H9 (cell line): ENCODE measurements around the gene TMTC1. TPM values are rescaled to one million over a fixed set of nuclear protein-coding genes. Genes with fewer than 3 reads are reported as not detected.

Experiments
- DNase-seq: peaks from one replicate; pipeline ENCODE4 v3.0.0-alpha.2; 2017
- H2AFZ ChIP-seq: one replicate; pipeline ENCODE4 v1.6.1; 2013; ENCODE audit warnings: mild to moderate bottlenecking, low read length, control low read depth, moderate library complexity
- H2AK5ac ChIP-seq: 2 replicates; pipeline ENCODE4 v1.6.1; 2013; ENCODE audit warnings: low read length, control low read depth, mixed read lengths; ENCODE audit not compliant: insufficient read length
- H2BK120ac ChIP-seq: one replicate; pipeline ENCODE4 v1.6.1; 2013; ENCODE audit warnings: low read depth, mild to moderate bottlenecking, low read length, control low read depth, inconsistent platforms; ENCODE audit not compliant: poor library complexity, severe bottlenecking
- H2BK12ac ChIP-seq: 2 replicates; pipeline ENCODE4 v1.6.1; 2013; ENCODE audit warnings: low read length, control low read depth, mixed read lengths, low read depth; ENCODE audit not compliant: insufficient read length
- H2BK15ac ChIP-seq: 2 replicates; pipeline ENCODE4 v1.6.1; 2013; ENCODE audit warnings: low read depth, low read length, control low read depth
- H2BK20ac ChIP-seq: one replicate; pipeline ENCODE4 v1.6.1; 2013; ENCODE audit warnings: low read depth, mild to moderate bottlenecking, low read length, control low read depth, inconsistent platforms; ENCODE audit not compliant: poor library complexity, severe bottlenecking
- H2BK5ac ChIP-seq: 2 replicates; pipeline ENCODE4 v1.6.1; 2013; ENCODE audit warnings: low read length, control low read depth, mixed read lengths; ENCODE audit not compliant: insufficient read length
- H3K14ac ChIP-seq: 2 replicates; pipeline ENCODE4 v1.6.1; 2013; ENCODE audit warnings: low read length, control low read depth; ENCODE audit not compliant: insufficient read depth
- H3K18ac ChIP-seq: 2 replicates; pipeline ENCODE4 v1.6.1; 2013; ENCODE audit warnings: low read depth, mild to moderate bottlenecking, mixed read lengths, low read length, control low read depth; ENCODE audit not compliant: insufficient read length
- H3K23ac ChIP-seq: 2 replicates; pipeline ENCODE4 v1.6.1; 2013; ENCODE audit warnings: low read length, control low read depth, mixed read lengths, low read depth; ENCODE audit not compliant: insufficient read length
- H3K23me2 ChIP-seq: 2 replicates; pipeline ENCODE4 v1.6.1; 2013; ENCODE audit warnings: low read depth, mild to moderate bottlenecking, mixed read lengths, low read length, control low read depth; ENCODE audit not compliant: insufficient read length, poor library complexity, severe bottlenecking
- H3K27ac ChIP-seq: 2 replicates; pipeline ENCODE4 v1.5.1; 2013; ENCODE audit warnings: low read length, control low read depth, mixed read lengths, low read depth; ENCODE audit not compliant: insufficient read length
- H3K27me3 ChIP-seq: 2 replicates; pipeline ENCODE4 v1.6.1; 2013; ENCODE audit warnings: low read length, control low read depth, inconsistent platforms; ENCODE audit not compliant: insufficient read depth
- H3K4ac ChIP-seq: 2 replicates; pipeline ENCODE4 v1.6.1; 2013; ENCODE audit warnings: low read depth, mild to moderate bottlenecking, control low read depth, inconsistent platforms, low read length, moderate library complexity
- H3K4me1 ChIP-seq: 2 replicates; pipeline ENCODE4 v1.6.1; 2013; ENCODE audit warnings: low read length, control low read depth, inconsistent platforms; ENCODE audit not compliant: insufficient read depth
- H3K4me2 ChIP-seq: 2 replicates; pipeline ENCODE4 v1.6.1; 2013; ENCODE audit warnings: low read length, control low read depth, mixed read lengths; ENCODE audit not compliant: insufficient read length, insufficient read depth
- H3K56ac ChIP-seq: 2 replicates; pipeline ENCODE4 v1.6.1; 2013; ENCODE audit warnings: low read depth, mild to moderate bottlenecking, mixed read lengths, low read length, control low read depth; ENCODE audit not compliant: insufficient read length
- H3K79me1 ChIP-seq: 2 replicates; pipeline ENCODE4 v1.6.1; 2013; ENCODE audit warnings: low read depth, mild to moderate bottlenecking, moderate library complexity, low read length, control low read depth, inconsistent platforms; ENCODE audit not compliant: insufficient read depth, poor library complexity, severe bottlenecking
- H3K79me2 ChIP-seq: 2 replicates; pipeline ENCODE4 v1.6.1; 2013; ENCODE audit warnings: low read length, control low read depth, inconsistent platforms; ENCODE audit not compliant: insufficient read depth
- H3K9ac ChIP-seq: 2 replicates; pipeline ENCODE4 v1.6.1; 2013; ENCODE audit warnings: low read length, control low read depth, mixed read lengths; ENCODE audit not compliant: insufficient read length; ENCODE audit errors: extremely low read depth
- H3K9me3 ChIP-seq: one replicate; pipeline ENCODE4 v1.6.1; 2013; ENCODE audit warnings: low read depth, low read length, inconsistent platforms; ENCODE audit not compliant: control insufficient read depth
- H3T11ph ChIP-seq: one replicate; pipeline ENCODE4 v1.6.1; 2013; ENCODE audit warnings: mild to moderate bottlenecking, low read length, control low read depth, inconsistent platforms
- H4K20me1 ChIP-seq: one replicate; pipeline ENCODE4 v1.6.1; 2013; ENCODE audit not compliant: control insufficient read depth, insufficient read length, insufficient read depth
- H4K5ac ChIP-seq: 2 replicates; pipeline ENCODE4 v1.6.1; 2013; ENCODE audit warnings: low read depth, mild to moderate bottlenecking, mixed read lengths, low read length, control low read depth; ENCODE audit not compliant: insufficient read length
- H4K8ac ChIP-seq: replicated peaks from 2 replicates; pipeline ENCODE4 v1.6.1; 2013; ENCODE audit warnings: low read length, control low read depth, mixed read lengths, low read depth; ENCODE audit not compliant: insufficient read length
- H4K91ac ChIP-seq: 2 replicates; pipeline ENCODE4 v1.6.1; 2013; ENCODE audit warnings: low read depth, mild to moderate bottlenecking, moderate library complexity, mixed read lengths, low read length, control low read depth; ENCODE audit not compliant: insufficient read length
- H3K27ac Mint-ChIP-seq, 3 experiments: 2 replicates in 2 of 3; 3 replicates in 1 of 3; pipeline ENCODE4 v1.8.0; 2020 to 2021; ENCODE audit warnings: mixed read lengths in 3 of 3, mild to moderate bottlenecking in 1 of 3, moderate library complexity in 1 of 3
- H3K27me3 Mint-ChIP-seq: 2 replicates; pipeline ENCODE4 v1.8.0; 2021; ENCODE audit warnings: low read depth, mild to moderate bottlenecking, moderate library complexity, mixed read lengths
- H3K36me3 Mint-ChIP-seq, 3 experiments: 2 replicates in 2 of 3; 3 replicates in 1 of 3; pipeline ENCODE4 v1.8.0; 2020 to 2021; ENCODE audit warnings: low read depth in 3 of 3, mixed read lengths in 3 of 3; ENCODE audit not compliant: insufficient read depth in 1 of 3
- H3K4me1 Mint-ChIP-seq, 2 experiments: 2 replicates each; pipeline ENCODE4 v1.8.0; 2020; ENCODE audit warnings: mixed read lengths in 2 of 2
- H3K4me3 Mint-ChIP-seq, 2 experiments: 2 replicates in 1 of 2; 3 replicates in 1 of 2; pipeline ENCODE4 v1.8.0; 2020 to 2021; ENCODE audit warnings: mild to moderate bottlenecking in 2 of 2, mixed read lengths in 2 of 2, moderate library complexity in 1 of 2
- H3K9me3 Mint-ChIP-seq, 2 experiments: 2 replicates in 1 of 2; 3 replicates in 1 of 2; pipeline ENCODE4 v1.8.0; 2020; ENCODE audit warnings: mild to moderate bottlenecking in 2 of 2, mixed read lengths in 2 of 2, moderate library complexity in 1 of 2
- WGBS: extraction: QIAGEN DNeasy Blood & Tissue Kit; methylation state at CpG from one replicate; pipeline ENCODE4 v1.1.7; 2013; ENCODE audit warnings: missing lambda C conversion rate, low lambda C conversion rate, mixed read lengths; ENCODE audit not compliant: insufficient read length; ENCODE audit errors: extremely low coverage; 5-methylcytosine and 5-hydroxymethylcytosine counted together
- total RNA-seq: library from RNA; stranded (reverse); gene quantifications from 2 replicates; pipeline ENCODE4 v1.2.1, GENCODE V29; 2021
- TF ChIP-seq, protein P1 (sequence below): fragments of 200-600 bp; sonication (generic); conservative IDR thresholded peaks from 3 replicates; pipeline ENCODE4 v1.8.0; 2021; ENCODE audit warnings: antibody characterized with exemption, mild to moderate bottlenecking

The TMTC1 gene
- total RNA-seq, 1 experiment from 2014 or later = 16.1 TPM

DNA sequence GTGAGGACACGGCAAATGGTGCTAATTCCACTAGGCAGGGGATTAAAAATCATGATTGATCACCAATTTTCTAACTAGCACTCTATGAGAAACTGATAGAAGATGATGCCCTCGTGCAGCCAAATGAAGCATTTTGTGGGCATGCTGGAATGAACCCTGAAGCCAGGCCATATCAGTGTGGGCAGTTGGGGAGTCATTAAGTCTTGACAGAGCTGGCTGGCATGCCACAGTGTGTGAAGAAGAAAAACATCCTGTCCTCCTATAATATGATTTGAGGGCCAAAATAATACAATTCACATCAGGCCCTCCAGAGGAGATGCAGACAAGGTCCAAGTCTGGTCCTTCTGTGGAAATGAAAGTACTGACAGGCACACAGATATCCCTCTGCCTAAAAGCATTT is 107.1 kb downstream of the TMTC1 start:
- H3K27ac ChIP-seq = no peak overlapping the region
- H2BK120ac ChIP-seq = no peak overlapping the region
- no peak overlapping the region for H4K5ac ChIP-seq
- no peak overlapping the region for H3K18ac ChIP-seq
- H3K4me1 Mint-ChIP-seq = peaks cover 5 to 19% of the 10 kb centered on the region in 2 experiments; a peak in 3 of 4 replicates
- peaks cover 0 to 3% (median 0%) of the 10 kb centered on the region in 3 experiments; a peak in 1 of 7 replicates for H3K36me3 Mint-ChIP-seq
- H3K9me3 Mint-ChIP-seq = no peaks in the 10 kb centered on the region; a peak in 1 of 5 replicates
- H3T11ph ChIP-seq = no peak overlapping the region
- no peak overlapping the region for H3K56ac ChIP-seq
- H3K9me3 ChIP-seq = no peaks in the 10 kb centered on the region
- no peak overlapping the region for H2AK5ac ChIP-seq
- H3K27ac Mint-ChIP-seq = peak overlapping the region in 1 of 3 experiments; percentile 68; a peak in 2 of 7 replicates
- no peaks in the 10 kb centered on the region for H3K23me2 ChIP-seq
- TF ChIP-seq, protein P1, sequence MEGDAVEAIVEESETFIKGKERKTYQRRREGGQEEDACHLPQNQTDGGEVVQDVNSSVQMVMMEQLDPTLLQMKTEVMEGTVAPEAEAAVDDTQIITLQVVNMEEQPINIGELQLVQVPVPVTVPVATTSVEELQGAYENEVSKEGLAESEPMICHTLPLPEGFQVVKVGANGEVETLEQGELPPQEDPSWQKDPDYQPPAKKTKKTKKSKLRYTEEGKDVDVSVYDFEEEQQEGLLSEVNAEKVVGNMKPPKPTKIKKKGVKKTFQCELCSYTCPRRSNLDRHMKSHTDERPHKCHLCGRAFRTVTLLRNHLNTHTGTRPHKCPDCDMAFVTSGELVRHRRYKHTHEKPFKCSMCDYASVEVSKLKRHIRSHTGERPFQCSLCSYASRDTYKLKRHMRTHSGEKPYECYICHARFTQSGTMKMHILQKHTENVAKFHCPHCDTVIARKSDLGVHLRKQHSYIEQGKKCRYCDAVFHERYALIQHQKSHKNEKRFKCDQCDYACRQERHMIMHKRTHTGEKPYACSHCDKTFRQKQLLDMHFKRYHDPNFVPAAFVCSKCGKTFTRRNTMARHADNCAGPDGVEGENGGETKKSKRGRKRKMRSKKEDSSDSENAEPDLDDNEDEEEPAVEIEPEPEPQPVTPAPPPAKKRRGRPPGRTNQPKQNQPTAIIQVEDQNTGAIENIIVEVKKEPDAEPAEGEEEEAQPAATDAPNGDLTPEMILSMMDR = no peak
- H3K4me2 ChIP-seq = no peak overlapping the region
- H3K27me3 Mint-ChIP-seq = no peaks in the 10 kb centered on the region
- H3K14ac ChIP-seq = no peak overlapping the region
- no peak for DNase-seq
- no CpG with 5 or more reads among the region's 2 CpGs for WGBS
- no peak overlapping the region for H2BK20ac ChIP-seq
- H3K23ac ChIP-seq = no peak overlapping the region
- no peak overlapping the region for H3K4ac ChIP-seq
- no peak overlapping the region for H2BK15ac ChIP-seq
- H3K79me2 ChIP-seq = no peaks in the 10 kb centered on the region
- no peak overlapping the region for H4K91ac ChIP-seq
- no peaks in the 10 kb centered on the region; the same call in 1 of the 2 replicates for H3K4me1 ChIP-seq
- H2AFZ ChIP-seq = no peak overlapping the region
- no peak overlapping the region for H4K8ac ChIP-seq
- no peak overlapping the region for H2BK12ac ChIP-seq
- H4K20me1 ChIP-seq = no peaks in the 10 kb centered on the region
- H3K79me1 ChIP-seq = no peaks in the 10 kb centered on the region
- no peak overlapping the region for H2BK5ac ChIP-seq
- no peak overlapping the region for H3K9ac ChIP-seq
- no peak overlapping the region for H3K4me3 Mint-ChIP-seq
- H3K27me3 ChIP-seq = no peaks in the 10 kb centered on the region
